SU-DHL-6 (cell line): ENCODE data around the gene CLCA2.

ENCODE experiments used
- EZH2phosphoT487 ChIP-seq: fragments of 200-600 bp; sonication (generic), shearing (Covaris generic); conservative IDR thresholded peaks from 2 replicates; pipeline ENCODE4 v1.6.1; 2018; ENCODE audit warnings: mild to moderate bottlenecking, antibody characterized with exemption, low read length, moderate library complexity, mixed read lengths
- TF ChIP-seq, protein P1 (sequence below): fragments of 200-600 bp; sonication (generic); IDR thresholded peaks from one replicate; pipeline ENCODE4 v1.5.1; 2017; ENCODE audit warnings: antibody characterized with exemption, mild to moderate bottlenecking, low read length, moderate library complexity; ENCODE audit not compliant: insufficient read depth, poor library complexity, severe bottlenecking

DNA sequence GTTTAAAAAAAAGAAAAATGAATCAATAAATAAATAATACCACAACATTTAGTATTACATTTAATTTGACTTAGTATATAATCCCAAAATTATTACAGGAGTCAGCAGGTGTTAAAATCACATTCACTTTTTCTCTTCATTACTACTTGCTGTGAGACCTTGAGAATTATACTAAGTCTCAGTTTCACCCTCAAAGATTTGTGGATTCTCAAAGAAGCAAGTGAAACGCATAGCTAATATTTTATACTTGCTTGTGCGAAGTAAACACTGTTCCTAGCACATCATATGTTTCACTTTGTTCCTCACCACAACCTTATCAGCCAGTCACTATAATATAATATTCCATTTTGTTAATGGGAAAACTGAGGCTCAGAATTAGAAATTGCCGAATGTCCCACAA is 48.8 kb downstream of the CLCA2 start:
- TF ChIP-seq, protein P1, sequence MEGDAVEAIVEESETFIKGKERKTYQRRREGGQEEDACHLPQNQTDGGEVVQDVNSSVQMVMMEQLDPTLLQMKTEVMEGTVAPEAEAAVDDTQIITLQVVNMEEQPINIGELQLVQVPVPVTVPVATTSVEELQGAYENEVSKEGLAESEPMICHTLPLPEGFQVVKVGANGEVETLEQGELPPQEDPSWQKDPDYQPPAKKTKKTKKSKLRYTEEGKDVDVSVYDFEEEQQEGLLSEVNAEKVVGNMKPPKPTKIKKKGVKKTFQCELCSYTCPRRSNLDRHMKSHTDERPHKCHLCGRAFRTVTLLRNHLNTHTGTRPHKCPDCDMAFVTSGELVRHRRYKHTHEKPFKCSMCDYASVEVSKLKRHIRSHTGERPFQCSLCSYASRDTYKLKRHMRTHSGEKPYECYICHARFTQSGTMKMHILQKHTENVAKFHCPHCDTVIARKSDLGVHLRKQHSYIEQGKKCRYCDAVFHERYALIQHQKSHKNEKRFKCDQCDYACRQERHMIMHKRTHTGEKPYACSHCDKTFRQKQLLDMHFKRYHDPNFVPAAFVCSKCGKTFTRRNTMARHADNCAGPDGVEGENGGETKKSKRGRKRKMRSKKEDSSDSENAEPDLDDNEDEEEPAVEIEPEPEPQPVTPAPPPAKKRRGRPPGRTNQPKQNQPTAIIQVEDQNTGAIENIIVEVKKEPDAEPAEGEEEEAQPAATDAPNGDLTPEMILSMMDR: no peak
- TF ChIP-seq EZH2phosphoT487: no peak
